Measurements from ENCODE around the gene RPS5. TPM values are rescaled to one million over a fixed set of nuclear protein-coding genes. Genes with fewer than 3 reads are reported as not detected.

Gene RPS5
- total RNA-seq, 1 donor from 2014 or later = 1,974 TPM

DNA sequence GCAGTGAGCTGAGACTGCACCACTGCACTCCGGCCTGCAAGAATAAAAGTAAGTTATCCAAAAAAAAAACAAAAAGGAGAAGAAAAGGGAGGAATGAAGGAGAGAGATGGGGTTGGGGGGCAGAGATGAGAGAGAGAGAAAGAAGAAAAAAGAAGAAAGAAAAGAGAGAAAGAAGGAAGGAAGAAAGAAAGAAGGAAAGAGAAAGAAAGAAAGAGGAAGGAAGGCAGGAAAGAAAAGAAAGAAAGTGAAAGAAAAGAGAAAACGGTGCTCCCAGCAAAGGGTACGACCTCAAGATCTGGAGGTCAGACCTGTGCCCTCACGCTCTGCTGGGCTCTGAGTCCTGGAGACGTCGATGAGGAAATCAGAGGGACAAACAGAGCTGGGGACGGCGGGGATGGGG lies 37.5 kb upstream of the RPS5 start:
- Histone ChIP-seq H3K27me3 (no peaks in the 10 kb centered on the region), H3K27ac (no peak overlapping the region), H3K9me3 (no peaks in the 10 kb centered on the region), H3K36me3 (no peaks in the 10 kb centered on the region), H3K4me1 (peaks cover 39% of the 10 kb centered on the region), H3K4me3 (no peak overlapping the region)
- intact Hi-C loops (cut with DNase I) = no loop called here
- TF ChIP-seq, protein P1, sequence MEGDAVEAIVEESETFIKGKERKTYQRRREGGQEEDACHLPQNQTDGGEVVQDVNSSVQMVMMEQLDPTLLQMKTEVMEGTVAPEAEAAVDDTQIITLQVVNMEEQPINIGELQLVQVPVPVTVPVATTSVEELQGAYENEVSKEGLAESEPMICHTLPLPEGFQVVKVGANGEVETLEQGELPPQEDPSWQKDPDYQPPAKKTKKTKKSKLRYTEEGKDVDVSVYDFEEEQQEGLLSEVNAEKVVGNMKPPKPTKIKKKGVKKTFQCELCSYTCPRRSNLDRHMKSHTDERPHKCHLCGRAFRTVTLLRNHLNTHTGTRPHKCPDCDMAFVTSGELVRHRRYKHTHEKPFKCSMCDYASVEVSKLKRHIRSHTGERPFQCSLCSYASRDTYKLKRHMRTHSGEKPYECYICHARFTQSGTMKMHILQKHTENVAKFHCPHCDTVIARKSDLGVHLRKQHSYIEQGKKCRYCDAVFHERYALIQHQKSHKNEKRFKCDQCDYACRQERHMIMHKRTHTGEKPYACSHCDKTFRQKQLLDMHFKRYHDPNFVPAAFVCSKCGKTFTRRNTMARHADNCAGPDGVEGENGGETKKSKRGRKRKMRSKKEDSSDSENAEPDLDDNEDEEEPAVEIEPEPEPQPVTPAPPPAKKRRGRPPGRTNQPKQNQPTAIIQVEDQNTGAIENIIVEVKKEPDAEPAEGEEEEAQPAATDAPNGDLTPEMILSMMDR (IDR thresholded peaks at IDR 0.05) = no peak
- no peak for TF ChIP-seq POLR2AphosphoS5 (IDR thresholded peaks at IDR 0.05; ENCODE audit: insufficient read depth in 1 of 2, low read depth in 1 of 2)
- no peak for TF ChIP-seq POLR2A (IDR thresholded peaks at IDR 0.05)
- DNase-seq (ENCODE audit: extremely low spot score in 2 of 2) = no peak

DNA sequence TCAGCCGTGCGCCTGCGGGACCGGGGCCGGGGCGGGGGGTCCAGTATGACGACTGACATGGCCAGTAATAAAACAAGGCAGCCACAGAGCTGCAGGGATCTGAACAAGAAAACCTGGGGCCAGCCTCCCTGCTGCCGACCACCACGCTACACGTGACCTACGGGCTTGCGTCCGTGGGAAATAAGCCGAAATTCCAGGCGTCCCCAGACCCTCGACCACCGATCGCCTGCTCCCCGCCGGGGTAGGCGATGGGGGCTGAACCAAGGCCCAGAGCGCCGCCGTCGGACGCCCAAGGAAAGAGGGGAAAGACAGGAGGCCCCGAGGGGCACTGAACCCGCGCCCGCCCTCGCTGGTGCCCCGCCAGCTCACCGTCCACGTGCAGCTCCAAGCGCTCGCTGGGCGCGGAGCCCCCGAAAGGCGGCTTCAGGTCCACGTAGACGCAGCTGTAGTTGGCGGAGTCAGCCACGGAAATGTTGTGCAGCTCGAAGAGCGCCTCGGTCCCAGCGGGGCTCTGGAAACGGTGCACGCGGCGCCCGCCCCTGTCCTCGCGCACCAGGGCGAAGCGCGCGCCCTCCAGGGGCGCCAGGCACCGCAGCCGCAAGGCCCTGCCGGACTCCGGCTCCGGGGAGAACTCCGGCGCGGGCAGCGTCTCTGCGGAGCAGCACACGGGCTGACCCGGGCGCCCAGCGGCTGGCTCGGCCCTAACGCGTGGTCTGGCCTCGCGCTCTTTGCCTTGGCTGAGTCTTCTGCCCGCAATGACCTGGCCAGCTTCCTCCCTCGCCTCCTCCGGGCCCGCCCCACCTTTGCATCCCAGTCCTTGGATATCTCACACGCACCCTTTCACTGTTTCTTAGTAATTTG lies 36.8 kb upstream of the RPS5 start:
- peaks cover 39% of the 10 kb centered on the region for H3K4me1 ChIP-seq

DNA sequence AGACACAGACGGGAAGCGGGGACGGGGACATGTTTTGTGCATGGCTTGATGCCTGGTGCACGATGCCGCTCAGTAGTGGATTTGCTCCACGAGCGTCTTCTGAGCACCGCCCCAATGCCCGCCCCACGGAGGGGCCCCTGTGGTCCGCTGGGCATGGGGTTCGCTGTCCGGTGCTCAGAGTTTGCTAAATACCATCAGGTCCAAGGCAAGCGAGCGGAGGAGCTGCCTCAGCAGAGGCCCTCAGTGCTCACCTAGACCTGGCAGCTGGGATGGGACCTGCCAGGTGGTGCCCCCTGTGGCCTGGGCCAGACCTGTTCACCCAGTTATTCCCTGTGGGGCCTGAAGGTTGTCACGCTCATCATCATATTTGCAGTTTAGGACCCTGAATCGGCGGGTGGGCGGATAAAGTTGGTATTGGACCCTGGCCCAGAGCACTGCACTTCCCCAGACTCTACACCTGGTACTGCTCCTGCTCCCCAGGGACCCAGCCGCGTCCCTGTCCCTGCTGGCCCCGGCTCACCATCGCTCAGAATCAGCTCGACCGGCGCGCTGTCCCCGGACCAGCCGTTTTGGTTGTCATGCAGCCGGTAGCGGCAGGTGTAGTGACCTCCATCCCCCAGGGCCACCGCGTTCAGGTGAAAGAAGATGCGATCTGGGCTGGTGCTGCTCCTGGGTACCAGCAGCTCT lies 36.1 kb upstream of the RPS5 start:
- no peaks in the 10 kb centered on the region for H3K36me3 ChIP-seq
- no peak overlapping the region for H3K27ac ChIP-seq
- DNase-seq (ENCODE audit: extremely low spot score in 2 of 2) = no peak
- H3K4me1 ChIP-seq = peaks cover 40% of the 10 kb centered on the region
- H3K9me3 ChIP-seq = no peaks in the 10 kb centered on the region
- TF ChIP-seq POLR2AphosphoS5 (IDR thresholded peaks at IDR 0.05; ENCODE audit: insufficient read depth in 1 of 2, low read depth in 1 of 2) (no peak), POLR2A (IDR thresholded peaks at IDR 0.05) (no peak)
- TF ChIP-seq, protein P1 (IDR thresholded peaks at IDR 0.05) = no peak
- no peak overlapping the region for H3K4me3 ChIP-seq
- intact Hi-C loops (cut with DNase I) = no loop called here
- H3K27me3 ChIP-seq = no peaks in the 10 kb centered on the region

More for the DNA sequence above, 36.8 kb upstream of the RPS5 start:
- H3K27me3 ChIP-seq = no peaks in the 10 kb centered on the region
- no peak overlapping the region for H3K4me3 ChIP-seq
- intact Hi-C loops (cut with DNase I) = no loop called here
- TF ChIP-seq POLR2A (IDR thresholded peaks at IDR 0.05) (no peak), POLR2AphosphoS5 (IDR thresholded peaks at IDR 0.05; ENCODE audit: insufficient read depth in 1 of 2, low read depth in 1 of 2) (no peak)
- TF ChIP-seq, protein P1 (IDR thresholded peaks at IDR 0.05) = no peak
- H3K27ac ChIP-seq = no peak overlapping the region
- DNase-seq (ENCODE audit: extremely low spot score in 2 of 2) = no peak
- no peaks in the 10 kb centered on the region for H3K36me3 ChIP-seq
- no peaks in the 10 kb centered on the region for H3K9me3 ChIP-seq

- TF ChIP-seq POLR2A (IDR thresholded peaks at IDR 0.05) = no peak
- TF ChIP-seq, protein P1 (IDR thresholded peaks at IDR 0.05) = no peak
- TF ChIP-seq POLR2AphosphoS5 (IDR thresholded peaks at IDR 0.05; ENCODE audit: insufficient read depth in 1 of 2, low read depth in 1 of 2) = no peak
- H3K9me3 ChIP-seq = no peaks in the 10 kb centered on the region
- no peaks in the 10 kb centered on the region for H3K27me3 ChIP-seq
- DNase-seq (ENCODE audit: extremely low spot score in 2 of 2) = no peak
- intact Hi-C loops (cut with DNase I) = no loop called here
- no peaks in the 10 kb centered on the region for H3K36me3 ChIP-seq
- H3K27ac ChIP-seq = no peak overlapping the region
- no peak overlapping the region for H3K4me3 ChIP-seq
- H3K4me1 ChIP-seq = peaks cover 40% of the 10 kb centered on the region
Measured at GRCh38 chr19:58351558-58351878, 35.6 kb upstream of the RPS5 start.
